Central memory CD8-positive, alpha-beta T cell (primary cell): ENCODE data around the gene ENKD1.
A peak's percentile ranks its signal among the peaks of the same experiment; 100 is the strongest.

Experiments
- ATAC-seq: fragments of 150-1000 bp; cut with Tn5 transposase; replicated peaks from 2 replicates; pipeline ENCODE4 v1.10.0; 2022; ENCODE audit warnings: mild to moderate bottlenecking, moderate FRiP score, moderate number of reproducible peaks; ENCODE audit not compliant: poor library complexity, severe bottlenecking; ENCODE audit errors: extremely low read depth
- DNase-seq, 2 donors: peaks; one replicate each; pipeline ENCODE4 v3.0.0; 2021; ENCODE audit warnings: low spot score in 2 of 2
- H3K27ac Mint-ChIP-seq: one replicate; pipeline ENCODE4 v1.8.0; 2022; ENCODE audit warnings: low read depth, mild to moderate bottlenecking, moderate library complexity, mixed read lengths
- H3K27me3 Mint-ChIP-seq: one replicate; pipeline ENCODE4 v1.8.0; 2022; ENCODE audit warnings: mixed read lengths
- H3K36me3 Mint-ChIP-seq: one replicate; pipeline ENCODE4 v1.8.0; 2022; ENCODE audit warnings: mild to moderate bottlenecking, moderate library complexity, mixed read lengths; ENCODE audit not compliant: insufficient read depth
- H3K4me1 Mint-ChIP-seq: one replicate; pipeline ENCODE4 v1.8.0; 2022; ENCODE audit warnings: mixed read lengths
- H3K4me3 Mint-ChIP-seq: one replicate; pipeline ENCODE4 v1.8.0; 2022; ENCODE audit warnings: mild to moderate bottlenecking, moderate library complexity, mixed read lengths
- H3K9me3 Mint-ChIP-seq: one replicate; pipeline ENCODE4 v1.8.0; 2022; ENCODE audit warnings: mixed read lengths

Gene ENKD1

GRCh38 chr16:67676516-67676915 lies 10.0 kb upstream of the ENKD1 start:
- no peak overlapping the region for H3K4me3 Mint-ChIP-seq
- H3K27me3 Mint-ChIP-seq: no peaks in the 10 kb centered on the region
- ATAC-seq (no peak), DNase-seq (no peak)
- H3K4me1 Mint-ChIP-seq: no peaks in the 10 kb centered on the region
- no peaks in the 10 kb centered on the region for H3K9me3 Mint-ChIP-seq
- no peak overlapping the region for H3K27ac Mint-ChIP-seq
- peaks cover 1% of the 10 kb centered on the region for H3K36me3 Mint-ChIP-seq

- no peak for ATAC-seq
Measured at GRCh38 chr16:67675999-67676398, 9.4 kb upstream of the ENKD1 start.

GRCh38 chr16:67675579-67675935 lies 9.0 kb upstream of the ENKD1 start:
- Mint-ChIP-seq H3K36me3 (no peaks in the 10 kb centered on the region), H3K4me3 (no peak overlapping the region), H3K27me3 (no peaks in the 10 kb centered on the region), H3K27ac (no peak overlapping the region), H3K4me1 (no peaks in the 10 kb centered on the region), H3K9me3 (no peaks in the 10 kb centered on the region)
- no peak for ATAC-seq
- no peak for DNase-seq

More at GRCh38 chr16:67675999-67676398, 9.4 kb upstream of the ENKD1 start:
- Mint-ChIP-seq H3K27ac (no peak overlapping the region), H3K4me3 (no peak overlapping the region), H3K9me3 (no peaks in the 10 kb centered on the region), H3K36me3 (peaks cover 1% of the 10 kb centered on the region), H3K27me3 (no peaks in the 10 kb centered on the region), H3K4me1 (no peaks in the 10 kb centered on the region)
- no peak for DNase-seq

GRCh38 chr16:67674851-67675578 lies 8.5 kb upstream of the ENKD1 start:
- DNase-seq (no peak), ATAC-seq (no peak)
- H3K27ac Mint-ChIP-seq: no peak overlapping the region
- H3K4me3 Mint-ChIP-seq: no peak overlapping the region
- H3K27me3 Mint-ChIP-seq: no peaks in the 10 kb centered on the region
- H3K4me1 Mint-ChIP-seq: no peaks in the 10 kb centered on the region
- H3K9me3 Mint-ChIP-seq: no peaks in the 10 kb centered on the region
- H3K36me3 Mint-ChIP-seq: no peaks in the 10 kb centered on the region

GRCh38 chr16:67673712-67674580 lies 7.4 kb upstream of the ENKD1 start:
- Mint-ChIP-seq H3K4me1 (no peaks in the 10 kb centered on the region), H3K36me3 (no peaks in the 10 kb centered on the region), H3K27me3 (no peaks in the 10 kb centered on the region), H3K27ac (no peak overlapping the region), H3K4me3 (no peak overlapping the region), H3K9me3 (no peaks in the 10 kb centered on the region)
- no peak for DNase-seq
- no peak for ATAC-seq

- ATAC-seq (no peak), DNase-seq (no peak)
- Mint-ChIP-seq H3K4me1 (no peaks in the 10 kb centered on the region), H3K9me3 (no peaks in the 10 kb centered on the region), H3K36me3 (no peaks in the 10 kb centered on the region), H3K27me3 (no peaks in the 10 kb centered on the region), H3K27ac (peak overlapping the region; percentile 65), H3K4me3 (no peak overlapping the region)
Measured at GRCh38 chr16:67672739-67673662, 6.5 kb upstream of the ENKD1 start.

GRCh38 chr16:67672306-67672705 lies 5.8 kb upstream of the ENKD1 start:
- DNase-seq: no peak
- Mint-ChIP-seq H3K36me3 (no peaks in the 10 kb centered on the region), H3K27ac (peak overlapping the region; percentile 65), H3K4me1 (no peaks in the 10 kb centered on the region), H3K4me3 (no peak overlapping the region), H3K27me3 (no peaks in the 10 kb centered on the region), H3K9me3 (no peaks in the 10 kb centered on the region)
- no peak for ATAC-seq

GRCh38 chr16:67669499-67670101 lies 3.0 kb upstream of the ENKD1 start:
- H3K9me3 Mint-ChIP-seq: no peaks in the 10 kb centered on the region
- H3K4me1 Mint-ChIP-seq: peaks cover 5% of the 10 kb centered on the region
- H3K27ac Mint-ChIP-seq: no peak overlapping the region
- no peak for ATAC-seq
- peaks cover 2% of the 10 kb centered on the region for H3K36me3 Mint-ChIP-seq
- no peaks in the 10 kb centered on the region for H3K27me3 Mint-ChIP-seq
- no peak overlapping the region for H3K4me3 Mint-ChIP-seq
- no peak for DNase-seq

- no peak for ATAC-seq
- no peaks in the 10 kb centered on the region for H3K9me3 Mint-ChIP-seq
- peak overlapping the region; percentile 52 for H3K4me3 Mint-ChIP-seq
- H3K4me1 Mint-ChIP-seq: peaks cover 5% of the 10 kb centered on the region
- H3K27me3 Mint-ChIP-seq: no peaks in the 10 kb centered on the region
- no peak overlapping the region for H3K27ac Mint-ChIP-seq
- no peak for DNase-seq
- H3K36me3 Mint-ChIP-seq: peaks cover 2% of the 10 kb centered on the region
Measured at GRCh38 chr16:67668495-67669157, 2.1 kb upstream of the ENKD1 start.

GRCh38 chr16:67667817-67668494 lies 1.4 kb upstream of the ENKD1 start:
- H3K9me3 Mint-ChIP-seq: no peaks in the 10 kb centered on the region
- no peaks in the 10 kb centered on the region for H3K27me3 Mint-ChIP-seq
- peaks cover 3% of the 10 kb centered on the region for H3K36me3 Mint-ChIP-seq
- DNase-seq (peak; percentile 59 to 65), ATAC-seq (peak; percentile 77)
- H3K27ac Mint-ChIP-seq: no peak overlapping the region
- peak overlapping the region; percentile 52 for H3K4me3 Mint-ChIP-seq
- peaks cover 5% of the 10 kb centered on the region for H3K4me1 Mint-ChIP-seq

GRCh38 chr16:67667453-67667816 lies 885 bp upstream of the ENKD1 start:
- ATAC-seq (no peak), DNase-seq (no peak)
- Mint-ChIP-seq H3K4me1 (peaks cover 5% of the 10 kb centered on the region), H3K9me3 (no peaks in the 10 kb centered on the region), H3K36me3 (peaks cover 3% of the 10 kb centered on the region), H3K27me3 (no peaks in the 10 kb centered on the region), H3K4me3 (peak overlapping the region; percentile 87), H3K27ac (peak overlapping the region; percentile 74)
